ENCODE measurements around the gene PAX9.
A peak's percentile ranks its signal among the peaks of the same experiment; 100 is the strongest.

PAX9 gene

DNA sequence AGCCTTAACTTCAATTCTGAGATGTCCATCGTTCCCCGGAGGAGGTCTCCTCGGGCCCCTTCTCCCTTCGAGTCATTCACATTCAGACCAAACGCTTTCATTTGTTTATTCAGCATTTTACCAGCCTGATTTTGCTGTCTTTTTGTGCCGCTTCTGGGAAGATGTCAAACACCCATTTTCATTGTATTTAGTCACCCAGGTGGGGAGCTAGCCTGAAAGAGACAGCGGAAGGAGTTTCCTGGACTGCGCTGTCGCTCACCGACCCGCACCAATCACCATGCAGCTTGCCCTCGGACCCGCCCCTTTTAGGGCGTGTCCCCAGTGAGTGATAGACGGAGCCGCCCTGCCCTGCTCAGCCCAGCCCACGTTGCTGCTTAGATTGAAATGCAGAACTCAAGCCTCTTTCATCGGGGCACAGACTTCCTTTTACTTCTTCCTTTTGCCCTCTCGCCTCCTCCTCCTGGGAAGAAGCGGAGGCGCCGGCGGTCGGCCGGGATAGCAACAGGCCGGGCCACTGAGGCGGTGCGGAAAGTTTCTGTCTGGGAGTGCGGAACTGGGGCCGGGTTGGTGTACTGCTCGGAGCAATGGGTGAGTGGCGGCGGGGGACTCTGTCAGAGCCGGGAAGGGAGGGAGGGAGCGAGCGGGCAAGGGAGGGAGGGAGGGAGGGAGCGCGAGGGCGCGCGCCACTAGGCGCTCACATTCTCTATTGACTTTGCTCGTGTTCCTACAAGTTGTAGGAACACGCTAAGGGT is at the start of gene PAX9:
Gene PAX9, plus strand, starts transcription at position 355 of the 752 bp plus-strand sequence. Its CDS starts 230 bp downstream, at position 585.
- peaks cover 96% of the 10 kb centered on the region for H3K4me1 Mint-ChIP-seq
- no peak within 1 kb of the TSS for H3K27ac Mint-ChIP-seq

DNA sequence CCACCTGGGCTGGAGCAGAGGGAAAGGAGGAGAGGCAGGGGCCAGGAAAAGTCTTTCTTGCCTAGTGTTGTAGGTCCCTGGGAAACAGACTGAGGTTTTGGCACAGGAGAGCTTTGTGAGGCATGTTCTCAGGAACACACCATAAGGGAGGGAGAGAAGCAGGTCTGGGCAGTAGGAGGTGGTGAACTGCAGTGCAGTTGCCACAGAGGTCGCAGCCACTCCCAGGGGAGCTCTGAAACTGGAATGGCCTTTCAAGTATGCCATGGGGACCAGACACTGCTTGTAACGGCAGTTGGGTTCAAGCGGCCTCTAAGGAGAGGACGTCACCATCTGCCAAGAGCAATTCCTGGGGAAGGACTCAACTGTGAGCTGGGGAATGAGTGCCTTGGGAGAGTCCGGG is 43.8 kb upstream of the PAX9 start:
- H3K9me3 Mint-ChIP-seq: no peaks in the 10 kb centered on the region
- no peak for DNase-seq
- no peak for ATAC-seq
- H3K27ac Mint-ChIP-seq: peak overlapping the region in 1 of 2 donors; percentile 65
- no peaks in the 10 kb centered on the region for H3K4me1 Mint-ChIP-seq
- H3K27me3 Mint-ChIP-seq: peaks cover 19% of the 10 kb centered on the region
- no peak overlapping the region for H3K4me3 Mint-ChIP-seq

More for the DNA sequence above, at the start of gene PAX9:
- peaks cover 100% of the 10 kb centered on the region for H3K27me3 Mint-ChIP-seq
- ATAC-seq (peak; percentile 89), DNase-seq (peak; percentile 48 to 62)
- peak within 1 kb of the TSS; percentile 62 to 76 for H3K4me3 Mint-ChIP-seq
- H3K9me3 Mint-ChIP-seq: peaks cover 0 to 9% of the 10 kb centered on the region in 2 donors

DNA sequence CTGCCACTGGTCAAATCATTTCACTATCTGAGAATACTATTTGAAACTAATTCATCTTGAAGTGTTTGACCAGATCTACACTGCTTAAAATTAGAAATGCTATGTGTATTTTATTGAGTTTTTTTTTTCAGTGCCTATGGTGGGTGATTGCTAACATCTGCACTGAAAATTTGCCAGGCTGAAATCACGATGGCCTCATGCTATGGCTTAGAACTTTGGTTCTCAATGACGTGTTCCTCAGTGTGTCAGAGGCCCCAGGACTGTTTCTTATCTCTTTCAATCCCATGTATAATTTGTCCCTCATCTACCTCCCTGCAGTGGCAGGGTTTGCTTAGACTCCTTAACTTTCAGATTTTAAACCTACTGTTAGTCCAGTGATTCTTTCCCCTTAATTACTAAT is 43.0 kb upstream of the PAX9 start:
- DNase-seq (no peak), ATAC-seq (no peak)
- Mint-ChIP-seq H3K4me1 (no peaks in the 10 kb centered on the region), H3K27me3 (peaks cover 14% of the 10 kb centered on the region), H3K9me3 (no peaks in the 10 kb centered on the region), H3K4me3 (no peak overlapping the region), H3K27ac (no peak overlapping the region)

DNA sequence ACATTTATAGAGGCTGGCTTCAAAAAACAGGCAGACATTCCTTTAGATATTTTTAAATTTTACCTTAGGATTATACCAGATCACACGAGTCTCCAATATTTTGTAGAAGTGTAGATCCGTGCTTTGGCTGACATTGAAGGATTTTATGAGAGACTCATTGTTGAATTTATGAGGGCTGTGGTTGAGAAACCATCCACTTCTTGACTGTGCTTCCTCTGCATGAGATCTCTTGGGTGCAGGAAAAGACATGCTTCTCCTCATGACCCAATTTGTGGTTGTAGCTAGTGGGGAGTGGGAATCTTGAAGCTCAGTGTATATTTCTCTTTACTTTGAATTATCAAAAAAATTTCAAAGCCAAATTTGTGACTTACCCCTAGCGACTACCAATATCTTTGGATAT is 42.5 kb upstream of the PAX9 start:
- Mint-ChIP-seq H3K9me3 (no peaks in the 10 kb centered on the region), H3K4me3 (no peak overlapping the region), H3K27ac (no peak overlapping the region), H3K27me3 (peaks cover 9% of the 10 kb centered on the region), H3K4me1 (no peaks in the 10 kb centered on the region)
- DNase-seq (no peak), ATAC-seq (no peak)

DNA sequence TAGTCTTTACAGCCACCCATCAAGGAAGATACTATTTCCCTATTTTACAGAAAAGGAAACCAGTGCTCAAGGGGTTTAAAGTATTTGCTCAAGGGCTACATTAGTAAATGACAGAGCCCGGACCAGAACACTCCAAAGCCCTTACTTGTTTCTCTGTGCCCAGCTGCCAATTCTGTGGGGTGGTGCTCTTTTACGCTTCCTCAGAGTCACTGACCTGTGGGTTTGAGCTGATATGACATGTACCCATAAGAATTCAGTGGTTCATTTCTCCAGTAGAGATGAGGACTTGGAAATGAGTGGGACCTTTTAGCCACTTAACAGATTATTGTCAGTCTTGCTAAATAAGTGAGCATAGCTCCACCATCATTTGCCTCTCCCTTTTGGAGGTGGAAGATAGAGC is 41.8 kb upstream of the PAX9 start:
- H3K9me3 Mint-ChIP-seq: no peaks in the 10 kb centered on the region

GRCh38 chr14:36625014-36625413 is 36.6 kb upstream of the PAX9 start:
- Mint-ChIP-seq H3K4me1 (no peaks in the 10 kb centered on the region), H3K27me3 (no peaks in the 10 kb centered on the region), H3K9me3 (no peaks in the 10 kb centered on the region), H3K27ac (no peak overlapping the region), H3K4me3 (no peak overlapping the region)
- ATAC-seq (no peak), DNase-seq (no peak)

More for the DNA sequence above, 41.8 kb upstream of the PAX9 start:
- Mint-ChIP-seq H3K27me3 (peaks cover 9% of the 10 kb centered on the region), H3K27ac (no peak overlapping the region), H3K4me3 (no peak overlapping the region), H3K4me1 (no peaks in the 10 kb centered on the region)
- ATAC-seq: no peak
- DNase-seq: no peak

- Mint-ChIP-seq H3K4me1 (no peaks in the 10 kb centered on the region), H3K27me3 (no peaks in the 10 kb centered on the region), H3K27ac (no peak overlapping the region), H3K4me3 (no peak overlapping the region), H3K9me3 (no peaks in the 10 kb centered on the region)
- DNase-seq: no peak
- ATAC-seq: no peak
Observed at GRCh38 chr14:36625436-36625835, 36.2 kb upstream of the PAX9 start.

GRCh38 chr14:36626151-36626550 is 35.5 kb upstream of the PAX9 start:
- no peaks in the 10 kb centered on the region for H3K4me1 Mint-ChIP-seq
- DNase-seq (no peak), ATAC-seq (no peak)
- no peak overlapping the region for H3K4me3 Mint-ChIP-seq
- no peaks in the 10 kb centered on the region for H3K9me3 Mint-ChIP-seq
- H3K27me3 Mint-ChIP-seq: no peaks in the 10 kb centered on the region
- H3K27ac Mint-ChIP-seq: no peak overlapping the region

DNA sequence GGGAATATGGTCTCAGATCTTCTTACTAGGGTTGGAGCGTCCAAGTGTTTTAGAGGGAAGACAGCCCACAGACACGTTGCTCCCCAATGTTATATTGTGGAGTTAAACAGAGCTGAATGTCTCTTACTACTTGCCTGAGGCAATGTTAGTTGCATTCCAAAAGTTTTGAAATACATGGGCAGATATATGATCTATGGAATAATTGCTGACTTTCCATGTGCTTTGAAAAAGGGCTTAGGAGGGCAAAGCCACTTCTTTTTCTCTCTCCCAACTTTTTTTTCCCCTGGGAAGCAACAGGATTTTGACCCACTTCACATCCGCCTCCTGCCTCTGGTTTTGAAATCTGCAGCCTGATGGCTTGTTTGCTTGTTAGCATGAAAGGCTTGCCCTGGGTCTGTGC is 33.7 kb upstream of the PAX9 start:
- Mint-ChIP-seq H3K27me3 (no peaks in the 10 kb centered on the region), H3K27ac (no peak overlapping the region), H3K4me1 (no peaks in the 10 kb centered on the region), H3K9me3 (no peaks in the 10 kb centered on the region), H3K4me3 (no peak overlapping the region)
- DNase-seq (no peak), ATAC-seq (no peak)

DNA sequence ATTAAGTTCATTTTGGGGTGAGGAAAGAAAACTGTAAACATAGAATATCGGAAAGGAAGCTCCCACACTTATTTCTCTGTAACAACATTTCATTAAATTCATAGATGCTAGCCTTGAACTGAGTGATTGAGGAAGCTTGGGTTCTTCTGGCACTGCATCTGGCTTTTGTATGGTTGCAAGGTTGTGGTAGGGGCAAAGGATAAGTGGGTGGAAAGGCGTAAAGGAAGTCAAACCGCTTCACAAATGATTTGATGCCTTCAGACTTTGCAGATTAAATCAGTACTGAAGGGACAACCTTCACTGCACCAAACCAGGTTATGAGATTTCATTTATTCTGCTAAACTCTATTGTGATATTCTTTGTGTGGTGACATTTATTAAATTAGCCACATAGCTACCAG is 28.1 kb upstream of the PAX9 start:
- H3K4me3 Mint-ChIP-seq: no peak overlapping the region
- DNase-seq (no peak), ATAC-seq (no peak)
- H3K9me3 Mint-ChIP-seq: peaks cover 5 to 10% of the 10 kb centered on the region in 2 donors
- H3K4me1 Mint-ChIP-seq: no peaks in the 10 kb centered on the region
- H3K27ac Mint-ChIP-seq: no peak overlapping the region
- no peaks in the 10 kb centered on the region for H3K27me3 Mint-ChIP-seq

- Mint-ChIP-seq H3K27me3 (peaks cover 65% of the 10 kb centered on the region), H3K27ac (no peak overlapping the region), H3K4me3 (peak overlapping the region; percentile 15 to 31), H3K4me1 (peaks cover 16% of the 10 kb centered on the region), H3K9me3 (no peaks in the 10 kb centered on the region)
- no peak for ATAC-seq
- no peak for DNase-seq
Observed at GRCh38 chr14:36646664-36647416, 14.8 kb upstream of the PAX9 start.

DNA sequence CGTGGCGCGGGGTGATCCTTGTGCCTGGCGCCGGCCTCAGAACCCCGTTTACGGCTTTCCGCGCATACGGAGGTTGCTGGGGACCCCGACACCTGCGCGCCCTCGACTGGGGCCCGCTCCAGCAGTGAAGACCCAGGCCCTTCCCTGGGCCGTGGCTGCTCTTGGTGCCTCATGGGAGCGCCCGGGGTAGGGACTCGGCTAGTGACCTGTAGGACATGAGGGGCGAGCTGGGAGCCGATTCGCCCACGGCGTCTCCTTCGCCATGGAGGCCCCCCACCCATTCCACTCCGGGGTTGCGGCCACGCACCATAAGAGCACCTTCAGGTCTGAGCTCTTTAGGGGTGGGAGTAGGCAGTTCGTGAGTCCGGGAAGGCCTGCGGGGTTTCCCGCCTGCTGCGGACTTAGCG is 14.2 kb upstream of the PAX9 start:
- Mint-ChIP-seq H3K9me3 (no peaks in the 10 kb centered on the region), H3K27me3 (peaks cover 66% of the 10 kb centered on the region), H3K27ac (no peak overlapping the region), H3K4me1 (peaks cover 16% of the 10 kb centered on the region), H3K4me3 (no peak overlapping the region)
- no peak for DNase-seq
- no peak for ATAC-seq

GRCh38 chr14:36647824-36648753 is 13.6 kb upstream of the PAX9 start:
- DNase-seq (no peak), ATAC-seq (no peak)
- Mint-ChIP-seq H3K9me3 (no peaks in the 10 kb centered on the region), H3K27me3 (peaks cover 73% of the 10 kb centered on the region), H3K4me1 (peaks cover 16% of the 10 kb centered on the region), H3K4me3 (no peak overlapping the region), H3K27ac (peak overlapping the region in 1 of 2 donors; percentile 54)

GRCh38 chr14:36649872-36650650 is 11.6 kb upstream of the PAX9 start:
- H3K4me3 Mint-ChIP-seq: no peak overlapping the region

More at GRCh38 chr14:36649872-36650650, 11.6 kb upstream of the PAX9 start:
- peaks cover 17% of the 10 kb centered on the region for H3K4me1 Mint-ChIP-seq
- no peak for DNase-seq
- no peaks in the 10 kb centered on the region for H3K9me3 Mint-ChIP-seq
- H3K27ac Mint-ChIP-seq: no peak overlapping the region
- peaks cover 87% of the 10 kb centered on the region for H3K27me3 Mint-ChIP-seq
- no peak for ATAC-seq
